ENCODE results near the gene GLB1L2. TPM values are rescaled to one million over a fixed set of nuclear protein-coding genes. Genes with fewer than 3 reads are reported as not detected.

Gene GLB1L2
- total RNA-seq, 3 donors from 2014 or later = 21.5 to 27.9 (median 26.9) TPM

DNA sequence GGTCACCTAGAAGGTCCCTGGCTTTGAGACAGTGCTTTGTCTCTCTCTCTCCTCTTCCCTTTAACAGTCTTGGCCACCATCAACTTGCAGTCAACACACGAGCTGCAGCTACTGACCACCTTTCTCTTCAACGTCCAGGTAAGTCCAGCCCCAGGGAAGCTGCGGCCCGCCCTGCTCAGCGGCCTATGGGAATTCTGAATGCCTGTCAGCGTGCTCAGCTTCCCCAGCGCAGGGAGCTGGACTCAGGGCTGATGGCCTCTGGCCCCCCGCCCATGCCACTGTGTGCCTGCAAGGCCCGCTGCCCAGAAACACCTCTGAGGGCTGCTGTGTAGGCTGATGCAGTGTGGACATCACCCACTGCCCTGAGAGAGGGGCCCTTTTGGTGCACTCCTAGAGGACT is 32.5 kb downstream of the GLB1L2 start:
- H3K9me3 ChIP-seq = no peaks in the 10 kb centered on the region
- no peaks in the 10 kb centered on the region for H3K4me1 ChIP-seq (ENCODE audit: low read depth)
- no peak overlapping the region for H3K4me3 ChIP-seq
- TF ChIP-seq, protein P1, sequence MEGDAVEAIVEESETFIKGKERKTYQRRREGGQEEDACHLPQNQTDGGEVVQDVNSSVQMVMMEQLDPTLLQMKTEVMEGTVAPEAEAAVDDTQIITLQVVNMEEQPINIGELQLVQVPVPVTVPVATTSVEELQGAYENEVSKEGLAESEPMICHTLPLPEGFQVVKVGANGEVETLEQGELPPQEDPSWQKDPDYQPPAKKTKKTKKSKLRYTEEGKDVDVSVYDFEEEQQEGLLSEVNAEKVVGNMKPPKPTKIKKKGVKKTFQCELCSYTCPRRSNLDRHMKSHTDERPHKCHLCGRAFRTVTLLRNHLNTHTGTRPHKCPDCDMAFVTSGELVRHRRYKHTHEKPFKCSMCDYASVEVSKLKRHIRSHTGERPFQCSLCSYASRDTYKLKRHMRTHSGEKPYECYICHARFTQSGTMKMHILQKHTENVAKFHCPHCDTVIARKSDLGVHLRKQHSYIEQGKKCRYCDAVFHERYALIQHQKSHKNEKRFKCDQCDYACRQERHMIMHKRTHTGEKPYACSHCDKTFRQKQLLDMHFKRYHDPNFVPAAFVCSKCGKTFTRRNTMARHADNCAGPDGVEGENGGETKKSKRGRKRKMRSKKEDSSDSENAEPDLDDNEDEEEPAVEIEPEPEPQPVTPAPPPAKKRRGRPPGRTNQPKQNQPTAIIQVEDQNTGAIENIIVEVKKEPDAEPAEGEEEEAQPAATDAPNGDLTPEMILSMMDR (IDR thresholded peaks at IDR 0.05) = no peak
- no peaks in the 10 kb centered on the region for H3K36me3 ChIP-seq (ENCODE audit: low read depth)
- intact Hi-C loops (cut with DNase I, micrococcal nuclease) = no loop called here
- peak in 2 of 3 donors; percentile 9 to 17 for DNase-seq
- no peak for ATAC-seq

DNA sequence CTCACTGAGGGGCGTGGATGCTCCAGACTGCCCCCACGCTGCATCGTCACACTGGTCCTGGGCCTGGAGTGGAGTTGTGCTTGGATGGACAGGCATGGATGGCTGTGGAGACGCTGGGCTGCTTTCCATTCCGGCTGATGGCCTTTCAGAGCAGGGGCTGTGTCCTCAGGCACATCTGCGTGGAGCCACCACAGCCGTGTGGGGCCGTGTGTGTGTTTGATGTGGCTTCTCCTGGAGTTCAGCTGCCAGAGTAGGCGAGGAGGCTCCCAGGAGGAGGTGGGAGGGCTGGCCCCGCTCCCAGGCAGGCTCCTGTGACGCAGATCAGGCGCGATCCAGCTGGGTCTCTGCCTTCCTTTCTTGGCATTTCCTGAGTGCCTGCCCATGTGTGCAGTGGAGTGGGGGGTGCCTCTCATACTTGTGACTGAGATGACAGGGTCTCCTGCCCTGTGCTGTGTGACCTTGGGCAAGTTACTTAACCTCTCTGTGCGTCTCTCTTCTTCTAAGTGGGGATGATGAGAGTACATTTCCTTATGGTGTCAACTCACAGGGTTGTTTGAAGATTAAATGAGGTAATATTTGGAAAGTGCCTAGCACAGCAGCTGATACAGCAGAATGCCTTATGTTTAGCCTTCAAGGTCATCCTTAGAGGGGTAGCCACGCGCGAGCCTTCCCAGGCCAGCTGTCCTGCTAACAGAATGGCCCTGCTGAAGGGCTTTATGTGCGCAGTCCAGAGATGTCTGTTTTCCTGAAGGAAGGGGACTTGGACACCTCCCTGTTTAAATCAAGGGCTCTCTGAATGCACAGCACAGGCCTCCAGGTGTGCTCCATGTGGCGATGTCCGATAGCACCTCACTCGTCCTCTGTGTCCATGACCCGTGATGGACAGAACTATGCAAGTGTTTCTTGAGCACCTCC is 33.5 kb downstream of the GLB1L2 start:
- DNase-seq (peak in 2 of 3 donors; percentile 14 to 30), ATAC-seq (no peak)
- no peaks in the 10 kb centered on the region for H3K4me1 ChIP-seq (ENCODE audit: low read depth)
- intact Hi-C loops (cut with DNase I, micrococcal nuclease) = no loop called here
- no peaks in the 10 kb centered on the region for H3K36me3 ChIP-seq (ENCODE audit: low read depth)
- H3K9me3 ChIP-seq = no peaks in the 10 kb centered on the region
- H3K4me3 ChIP-seq = no peak overlapping the region
- TF ChIP-seq, protein P1 (IDR thresholded peaks at IDR 0.05) = no peak

GRCh38 chr11:134366254-134366653 is 34.5 kb downstream of the GLB1L2 start:
- TF ChIP-seq, protein P1 (IDR thresholded peaks at IDR 0.05) = no peak

DNA sequence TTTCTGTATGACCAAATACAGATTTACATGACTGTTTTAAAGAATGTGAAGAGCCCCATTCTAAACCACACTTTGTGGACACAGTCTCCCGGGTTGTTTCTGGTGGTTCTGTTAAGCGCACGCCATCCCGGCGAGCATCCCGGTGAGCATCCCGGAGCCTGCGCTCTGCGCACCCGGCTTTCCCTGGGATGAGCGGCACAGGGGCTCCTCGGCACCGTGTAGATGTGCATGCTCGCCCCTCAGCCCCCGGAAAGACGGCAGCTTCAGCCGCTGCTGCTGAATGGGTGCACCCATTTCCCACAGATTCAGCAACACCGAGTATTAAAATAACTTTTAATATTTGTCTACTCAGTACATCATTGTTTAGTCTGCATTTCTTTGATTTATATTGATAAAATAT is 36.0 kb downstream of the GLB1L2 start:
- H3K4me3 ChIP-seq = no peak overlapping the region
- intact Hi-C loops (cut with DNase I, micrococcal nuclease) = no loop called here
- DNase-seq (peak in 2 of 3 donors; percentile 5 to 23), ATAC-seq (no peak)
- H3K4me1 ChIP-seq (ENCODE audit: low read depth) = no peaks in the 10 kb centered on the region
- no peaks in the 10 kb centered on the region for H3K9me3 ChIP-seq
- TF ChIP-seq, protein P1 (IDR thresholded peaks at IDR 0.05) = no peak
- no peaks in the 10 kb centered on the region for H3K36me3 ChIP-seq (ENCODE audit: low read depth)

More at GRCh38 chr11:134366254-134366653, 34.5 kb downstream of the GLB1L2 start:
- ATAC-seq (no peak), DNase-seq (no peak)
- intact Hi-C loops (cut with DNase I, micrococcal nuclease) = no loop called here
- Histone ChIP-seq H3K4me3 (no peak overlapping the region), H3K9me3 (no peaks in the 10 kb centered on the region), H3K4me1 (ENCODE audit: low read depth) (no peaks in the 10 kb centered on the region), H3K36me3 (ENCODE audit: low read depth) (no peaks in the 10 kb centered on the region)

GRCh38 chr11:134369656-134370525 is 38.1 kb downstream of the GLB1L2 start:
- no peaks in the 10 kb centered on the region for H3K36me3 ChIP-seq (ENCODE audit: low read depth)

More at GRCh38 chr11:134369656-134370525, 38.1 kb downstream of the GLB1L2 start:
- H3K9me3 ChIP-seq = no peaks in the 10 kb centered on the region
- no peak overlapping the region for H3K4me3 ChIP-seq
- ATAC-seq (no peak), DNase-seq (peak in 2 of 3 donors; percentile 21 to 27)
- intact Hi-C loops (cut with DNase I, micrococcal nuclease) = no loop called here
- TF ChIP-seq, protein P1 (IDR thresholded peaks at IDR 0.05) = no peak
- no peaks in the 10 kb centered on the region for H3K4me1 ChIP-seq (ENCODE audit: low read depth)
